Ascending aorta (tissue), 2 donors: ENCODE data around the gene UBR3. TPM values are rescaled to one million over a fixed set of nuclear protein-coding genes. Genes with fewer than 3 reads are reported as not detected.
"Not testable (repeated sequence)": the region's sequence is repeated elsewhere in the genome, so short reads cannot be mapped to it uniquely, and the experiment has no call there.

Experiments used
- DNase-seq, 2 donors: peaks; one replicate each; pipeline ENCODE4 v3.0.0-alpha.2; 2019; ENCODE audit warnings: low spot score in 2 of 2
- H3K27ac ChIP-seq, 2 donors: fragments of 200-600 bp; sonication (generic); one replicate each; pipeline ENCODE4 v1.5.1; 2016 to 2017; ENCODE audit warnings: mild to moderate bottlenecking in 1 of 2
- H3K27me3 ChIP-seq: fragments of 200-600 bp; sonication (generic); one replicate; pipeline ENCODE4 v1.5.1; 2017
- H3K36me3 ChIP-seq, 2 donors: fragments of 200-600 bp; sonication (generic); one replicate each; pipeline ENCODE4 v1.5.1; 2016
- H3K4me1 ChIP-seq, 2 donors: fragments of 200-600 bp; sonication (generic); one replicate each; pipeline ENCODE4 v1.5.1; 2016 to 2017; ENCODE audit warnings: mild to moderate bottlenecking in 1 of 2
- H3K4me3 ChIP-seq, 2 donors: fragments of 200-600 bp; sonication (generic); one replicate each; pipeline ENCODE4 v1.5.1; 2016 to 2017; ENCODE audit warnings: mild to moderate bottlenecking in 1 of 2
- H3K9me3 ChIP-seq, 2 donors: fragments of 200-600 bp; sonication (generic); one replicate each; pipeline ENCODE4 v1.5.1; 2016
- CTCF ChIP-seq, 3 experiments: fragments of 200-600 bp in 2 of 3; fragments of 450-650 bp in 1 of 3; sonication (generic) in 2 of 3; IDR thresholded peaks; one replicate each; pipeline ENCODE4 v1.5.1; 2016 to 2019; ENCODE audit warnings: antibody characterized with exemption in 3 of 3, mild to moderate bottlenecking in 1 of 3, moderate library complexity in 1 of 3
- intact Hi-C: fragments of 100-400 bp; cut with DNase I; formaldehyde crosslinking; loops from one replicate; pipeline ENCODE4 v1.15.1; 2023
- total RNA-seq: library from RNA; depleted of rRNA; stranded (reverse); fragments of >200 nt; gene quantifications from one replicate; pipeline ENCODE4 v1.1.0, GENCODE V29; 2016

UBR3 gene
- total RNA-seq, 1 donor from 2014 or later: 37.7 TPM

GRCh38 chr2:169798718-169799592, 28.3 kb upstream of the UBR3 start, which contains the start of gene SSB:
TSS of gene SSB (plus strand) at chr2:169798871. CDS start at chr2:169800961, 2,090 bp downstream.
- H3K27ac ChIP-seq: peak within 1 kb of the TSS; percentile 67 to 82
- H3K4me3 ChIP-seq: peak within 1 kb of the TSS; percentile 56 to 81
- H3K27me3 ChIP-seq: no peaks in the 10 kb centered on the region
- peaks cover 0 to 17% of the 10 kb centered on the region in 2 donors for H3K4me1 ChIP-seq
- H3K9me3 ChIP-seq: no peaks in the 10 kb centered on the region
- peak; percentile 47 to 95 for DNase-seq
- intact Hi-C loops: loop anchor here (1.0 to 2.0 kb wide), 2 partner anchors 25 to 104 kb away; partner anchors contain the start of genes CFAP210, METTL5 and PHOSPHO2
- no peak for TF ChIP-seq CTCF (IDR thresholded peaks at IDR 0.05)
- H3K36me3 ChIP-seq: peaks cover 11 to 17% of the 10 kb centered on the region in 2 donors

GRCh38 chr2:169803480-169803879, 23.8 kb upstream of the UBR3 start:
- intact Hi-C loops: no loop called here

GRCh38 chr2:169806586-169806985, 20.7 kb upstream of the UBR3 start:
- intact Hi-C loops: no loop called here
- Histone ChIP-seq H3K27me3 (no peaks in the 10 kb centered on the region), H3K4me1 (peaks cover 0 to 20% of the 10 kb centered on the region in 2 donors), H3K36me3 (peaks cover 44 to 71% of the 10 kb centered on the region in 2 donors), H3K4me3 (no peak overlapping the region), H3K27ac (no peak overlapping the region), H3K9me3 (no peaks in the 10 kb centered on the region)
- no peak for TF ChIP-seq CTCF (IDR thresholded peaks at IDR 0.05)
- DNase-seq: no peak

More at GRCh38 chr2:169803480-169803879, 23.8 kb upstream of the UBR3 start:
- DNase-seq: no peak
- no peak overlapping the region for H3K4me3 ChIP-seq
- no peaks in the 10 kb centered on the region for H3K9me3 ChIP-seq
- H3K36me3 ChIP-seq: peaks cover 21 to 44% of the 10 kb centered on the region in 2 donors
- no peak for TF ChIP-seq CTCF (IDR thresholded peaks at IDR 0.05)
- H3K4me1 ChIP-seq: peaks cover 0 to 23% of the 10 kb centered on the region in 2 donors
- H3K27ac ChIP-seq: no peak overlapping the region
- H3K27me3 ChIP-seq: no peaks in the 10 kb centered on the region

- Histone ChIP-seq H3K27me3 (no peaks in the 10 kb centered on the region), H3K36me3 (peaks cover 54 to 76% of the 10 kb centered on the region in 2 donors), H3K27ac (no peak overlapping the region), H3K4me1 (peaks cover 0 to 18% of the 10 kb centered on the region in 2 donors), H3K4me3 (no peak overlapping the region), H3K9me3 (no peaks in the 10 kb centered on the region)
- DNase-seq: no peak
- intact Hi-C loops: loop anchor here (1.0 kb wide), 1 partner anchor 16 kb away; the partner anchor contains the start of gene METTL5
- no peak for TF ChIP-seq CTCF (IDR thresholded peaks at IDR 0.05)
These were observed 19.0 kb upstream of the UBR3 start for GRCh38 chr2:169808221-169808620.

- no peaks in the 10 kb centered on the region for H3K9me3 ChIP-seq
- H3K36me3 ChIP-seq: peaks cover 39 to 67% of the 10 kb centered on the region in 2 donors
- DNase-seq: no peak
- H3K27ac ChIP-seq: peak overlapping the region in 1 of 2 donors; percentile 33
- H3K4me3 ChIP-seq: no peak overlapping the region
- peaks cover 0 to 11% of the 10 kb centered on the region in 2 donors for H3K4me1 ChIP-seq
- no peaks in the 10 kb centered on the region for H3K27me3 ChIP-seq
- intact Hi-C loops: no loop called here
- no peak for TF ChIP-seq CTCF (IDR thresholded peaks at IDR 0.05)
These were observed 11.4 kb upstream of the UBR3 start for GRCh38 chr2:169815849-169816248.

GRCh38 chr2:169816961-169817360, 10.3 kb upstream of the UBR3 start:
- H3K36me3 ChIP-seq: peaks cover 27 to 56% of the 10 kb centered on the region in 2 donors

GRCh38 chr2:169817369-169817768, 9.9 kb upstream of the UBR3 start:
- Histone ChIP-seq H3K36me3 (peaks cover 23 to 52% of the 10 kb centered on the region in 2 donors), H3K4me1 (peaks cover 0 to 13% of the 10 kb centered on the region in 2 donors)
- H3K27ac ChIP-seq, H3K27me3 ChIP-seq, intact Hi-C loops, DNase-seq, H3K4me3 ChIP-seq, H3K9me3 ChIP-seq: not testable (repeated sequence)

More at GRCh38 chr2:169816961-169817360, 10.3 kb upstream of the UBR3 start:
- H3K4me1 ChIP-seq: peaks cover 0 to 13% of the 10 kb centered on the region in 2 donors
- DNase-seq, H3K27ac ChIP-seq, intact Hi-C loops, H3K9me3 ChIP-seq, H3K27me3 ChIP-seq, H3K4me3 ChIP-seq: not testable (repeated sequence)
